Keratinocyte (primary cell): Measurements from ENCODE around the gene EEF1A2. TPM values are rescaled to one million over a fixed set of nuclear protein-coding genes. Genes with fewer than 3 reads are reported as not detected.

Source experiments
- DNase-seq: peaks from one replicate; pipeline ENCODE4 v3.0.0-alpha.2; 2011; ENCODE audit warnings: low read depth, missing footprints, low spot score
- FAIRE-seq: peaks from 2 replicates; lab custom pipeline; 2011; peaks lifted over from hg19 to GRCh38; lab: Jason Lieb, UNC
- H2AFZ ChIP-seq: 2 replicates; pipeline ENCODE4 v1.6.0; 2012; ENCODE audit warnings: low read length, control low read depth, inconsistent platforms; ENCODE audit not compliant: control insufficient read depth
- H3K27ac ChIP-seq: 2 replicates; pipeline ENCODE4 v1.5.1; 2011; ENCODE audit warnings: low read length; ENCODE audit not compliant: control insufficient read depth, insufficient read depth
- H3K27me3 ChIP-seq: 3 replicates; pipeline ENCODE4 v1.6.0; 2011; ENCODE audit warnings: low read length; ENCODE audit not compliant: control insufficient read depth, insufficient read depth; ENCODE audit errors: extremely low read depth
- H3K36me3 ChIP-seq, 2 experiments: 2 replicates in 1 of 2; 3 replicates in 1 of 2; pipeline ENCODE4 v1.5.1; 2011; ENCODE audit warnings: low read length in 2 of 2, mild to moderate bottlenecking in 1 of 2; ENCODE audit not compliant: control insufficient read depth in 2 of 2, insufficient read depth in 2 of 2; ENCODE audit errors: extremely low read depth in 1 of 2
- H3K4me1 ChIP-seq: 3 replicates; pipeline ENCODE4 v1.5.1; 2011; ENCODE audit warnings: low read length; ENCODE audit not compliant: control insufficient read depth, insufficient read depth; ENCODE audit errors: extremely low read depth
- H3K4me2 ChIP-seq: 3 replicates; pipeline ENCODE4 v1.6.0; 2011; ENCODE audit warnings: low read depth, low read length; ENCODE audit not compliant: control insufficient read depth, insufficient read depth; ENCODE audit errors: extremely low read depth
- H3K4me3 ChIP-seq, 3 experiments: fragments of 200-600 bp in 1 of 3; sonication (generic) in 1 of 3; 2 replicates in 2 of 3; 3 replicates in 1 of 3; pipeline ENCODE4 v1.5.1; 2011 to 2016; ENCODE audit warnings: low read length in 3 of 3, mild to moderate bottlenecking in 3 of 3, control low read depth in 2 of 3, inconsistent platforms in 1 of 3, low read depth in 1 of 3, mixed read lengths in 1 of 3, mixed run types in 1 of 3, moderate library complexity in 1 of 3; ENCODE audit not compliant: control insufficient read depth in 2 of 3, insufficient read depth in 2 of 3; ENCODE audit errors: extremely low read depth in 1 of 3
- H3K79me2 ChIP-seq: 2 replicates; pipeline ENCODE4 v1.6.0; 2012; ENCODE audit warnings: low read length; ENCODE audit not compliant: control insufficient read depth, insufficient read depth
- H3K9ac ChIP-seq: 3 replicates; pipeline ENCODE4 v1.6.0; 2011; ENCODE audit warnings: low read length; ENCODE audit not compliant: control insufficient read depth, insufficient read depth; ENCODE audit errors: extremely low read depth
- H3K9me1 ChIP-seq: 3 replicates; pipeline ENCODE4 v1.6.0; 2011; ENCODE audit warnings: low read length; ENCODE audit not compliant: control insufficient read depth, insufficient read depth; ENCODE audit errors: extremely low read depth
- H3K9me3 ChIP-seq: 2 replicates; pipeline ENCODE4 v1.5.1; 2012; ENCODE audit warnings: low read depth, low read length; ENCODE audit not compliant: control insufficient read depth
- H4K20me1 ChIP-seq: 3 replicates; pipeline ENCODE4 v1.6.0; 2011; ENCODE audit warnings: low read length; ENCODE audit not compliant: control insufficient read depth, insufficient read depth; ENCODE audit errors: extremely low read depth
- CTCF ChIP-seq, 3 experiments: IDR thresholded peaks in 1 of 3; conservative IDR thresholded peaks in 1 of 3; optimal IDR thresholded peaks in 1 of 3; 2 replicates in 2 of 3; 3 replicates in 1 of 3; pipeline versions ENCODE3 to v1.5.1; 2011; ENCODE audit warnings: low read length in 3 of 3, mild to moderate bottlenecking in 3 of 3, moderate library complexity in 2 of 3, control low read depth in 1 of 3, inconsistent platforms in 1 of 3; ENCODE audit not compliant: insufficient read depth in 2 of 3; ENCODE audit errors: extremely low read depth in 1 of 3
- EZH2 ChIP-seq: IDR thresholded peaks from one replicate; pipeline ENCODE4 v1.6.1; 2012; ENCODE audit warnings: inconsistent platforms, mild to moderate bottlenecking, low read length, moderate library complexity
- dilution Hi-C: fragments of 300-500 bp; cut with MboI; formaldehyde crosslinking; loops from one replicate; pipeline ENCODE4 v1.7.0; 2020; ENCODE audit warnings: low sequenced_read_pairs; ENCODE audit not compliant: extremely low pct_ligation_motif_present
- polyA plus RNA-seq, 5 experiments: library from polyadenylated mRNA; depleted of rRNA in 3 of 5; stranded (reverse) in 3 of 5; stranded (forward) in 1 of 5; unstranded in 1 of 5; fragments of >200 nt; gene quantifications; 1 replicate in 1 of 5; 2 replicates in 3 of 5; 3 replicates in 1 of 5; pipeline versions ENCODE4 v1.2.1 to v1.2.3, GENCODE V29; 2011 to 2012; ENCODE audit warnings: missing spikeins in 2 of 5, low read depth in 1 of 5, low replicate concordance in 1 of 5

Gene EEF1A2
- polyA plus RNA-seq, 1 donor (not counting 4 experiments of a cell fraction or from before 2014, with no cell fraction given), result 0.12 TPM

GRCh38 chr20:63521602-63522001 lies 22.7 kb upstream of the EEF1A2 start:
- Histone ChIP-seq H3K27me3 (no peaks in the 10 kb centered on the region), H2AFZ (no peak overlapping the region), H3K4me2 (peak overlapping the region; percentile 76), H3K4me1 (peaks cover 10% of the 10 kb centered on the region), H3K9ac (peak overlapping the region; percentile 86), H3K79me2 (peaks cover 20% of the 10 kb centered on the region), H3K4me3 (peak overlapping the region; percentile 72 to 96 (median 79)), H4K20me1 (peaks cover 16% of the 10 kb centered on the region), H3K9me3 (peaks cover 6% of the 10 kb centered on the region), H3K9me1 (no peaks in the 10 kb centered on the region), H3K36me3 (peaks cover 11 to 19% of the 10 kb centered on the region in 2 experiments), H3K27ac (peak overlapping the region; percentile 52)
- dilution Hi-C loops, result no loop called here
- DNase-seq (no peak), FAIRE-seq (no peak)
- TF ChIP-seq EZH2 (no peak), CTCF (optimal IDR thresholded peaks at IDR 0.05 in 1 of 3, IDR thresholded peaks at IDR 0.05 in 1 of 3, conservative IDR thresholded peaks at IDR 0.05 in 1 of 3; ENCODE audit: extremely low read depth in 1 of 3, insufficient read depth in 2 of 3, low read length in 3 of 3) (no peak)

- dilution Hi-C loops, result no loop called here
- peaks cover 6% of the 10 kb centered on the region for H3K9me3 ChIP-seq
- H3K4me3 ChIP-seq, result peak overlapping the region; percentile 72 to 96 (median 79)
- H3K27ac ChIP-seq, result peak overlapping the region; percentile 52
- peak overlapping the region; percentile 86 for H3K9ac ChIP-seq
- H3K4me1 ChIP-seq, result peaks cover 10% of the 10 kb centered on the region
- TF ChIP-seq EZH2 (no peak), CTCF (optimal IDR thresholded peaks at IDR 0.05 in 1 of 3, IDR thresholded peaks at IDR 0.05 in 1 of 3, conservative IDR thresholded peaks at IDR 0.05 in 1 of 3; ENCODE audit: extremely low read depth in 1 of 3, insufficient read depth in 2 of 3, low read length in 3 of 3) (peak in 1 of 3 experiments; percentile 14)
- peaks cover 20% of the 10 kb centered on the region for H3K79me2 ChIP-seq
- H3K27me3 ChIP-seq, result no peaks in the 10 kb centered on the region
- H4K20me1 ChIP-seq, result peaks cover 16% of the 10 kb centered on the region
- peaks cover 11 to 19% of the 10 kb centered on the region in 2 experiments for H3K36me3 ChIP-seq
- no peak overlapping the region for H2AFZ ChIP-seq
- FAIRE-seq (no peak), DNase-seq (no peak)
- peak overlapping the region; percentile 76 for H3K4me2 ChIP-seq
- H3K9me1 ChIP-seq, result no peaks in the 10 kb centered on the region
These were observed 22.2 kb upstream of the EEF1A2 start for GRCh38 chr20:63520934-63521601.
